ENCODE data around the gene PHF21B.

Gene PHF21B

DNA sequence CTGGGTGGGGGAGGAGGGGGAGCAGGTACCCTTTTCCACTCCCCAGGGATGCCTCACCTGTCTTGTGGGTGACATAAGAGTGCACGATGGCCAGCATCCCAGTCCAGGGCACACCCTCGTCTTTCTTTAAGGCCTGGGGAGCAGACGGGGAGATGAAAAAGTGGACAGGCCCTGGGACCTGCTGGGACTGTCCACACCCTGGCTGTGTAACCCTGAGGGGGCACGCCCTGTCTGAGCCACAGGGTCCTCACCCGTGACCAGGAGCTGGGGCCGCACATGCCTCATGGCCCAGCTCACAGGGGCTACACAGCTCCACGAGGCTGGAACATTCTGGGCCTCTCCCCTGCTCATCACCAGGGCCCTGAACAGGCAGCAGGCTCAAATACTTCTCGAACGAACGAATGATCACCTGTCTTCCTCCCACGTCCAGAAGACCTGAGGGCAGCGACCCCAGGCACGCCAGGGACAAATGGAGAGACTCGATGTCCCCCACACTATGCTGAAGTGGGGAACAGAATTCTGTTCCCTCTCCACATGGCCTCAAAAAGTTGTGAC is 123.9 kb downstream of the PHF21B start:
- TF ChIP-seq, protein P1, sequence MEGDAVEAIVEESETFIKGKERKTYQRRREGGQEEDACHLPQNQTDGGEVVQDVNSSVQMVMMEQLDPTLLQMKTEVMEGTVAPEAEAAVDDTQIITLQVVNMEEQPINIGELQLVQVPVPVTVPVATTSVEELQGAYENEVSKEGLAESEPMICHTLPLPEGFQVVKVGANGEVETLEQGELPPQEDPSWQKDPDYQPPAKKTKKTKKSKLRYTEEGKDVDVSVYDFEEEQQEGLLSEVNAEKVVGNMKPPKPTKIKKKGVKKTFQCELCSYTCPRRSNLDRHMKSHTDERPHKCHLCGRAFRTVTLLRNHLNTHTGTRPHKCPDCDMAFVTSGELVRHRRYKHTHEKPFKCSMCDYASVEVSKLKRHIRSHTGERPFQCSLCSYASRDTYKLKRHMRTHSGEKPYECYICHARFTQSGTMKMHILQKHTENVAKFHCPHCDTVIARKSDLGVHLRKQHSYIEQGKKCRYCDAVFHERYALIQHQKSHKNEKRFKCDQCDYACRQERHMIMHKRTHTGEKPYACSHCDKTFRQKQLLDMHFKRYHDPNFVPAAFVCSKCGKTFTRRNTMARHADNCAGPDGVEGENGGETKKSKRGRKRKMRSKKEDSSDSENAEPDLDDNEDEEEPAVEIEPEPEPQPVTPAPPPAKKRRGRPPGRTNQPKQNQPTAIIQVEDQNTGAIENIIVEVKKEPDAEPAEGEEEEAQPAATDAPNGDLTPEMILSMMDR (IDR thresholded peaks at IDR 0.05; ENCODE audit: control insufficient read depth, insufficient read depth, low read depth, low read length, missing control alignments), result no peak
- H3K4me3 ChIP-seq (ENCODE audit: control insufficient read depth, low read depth, low read length), result no peak overlapping the region
- no peak for DNase-seq (ENCODE audit: low read depth)

- no peak overlapping the region for H3K4me3 ChIP-seq (ENCODE audit: control insufficient read depth, low read depth, low read length)
- TF ChIP-seq, protein P1 (IDR thresholded peaks at IDR 0.05; ENCODE audit: control insufficient read depth, insufficient read depth, low read depth, low read length, missing control alignments), result no peak
- no peak for DNase-seq (ENCODE audit: low read depth)
Measured at GRCh38 chr22:44884968-44885805, 124.6 kb downstream of the PHF21B start.

DNA sequence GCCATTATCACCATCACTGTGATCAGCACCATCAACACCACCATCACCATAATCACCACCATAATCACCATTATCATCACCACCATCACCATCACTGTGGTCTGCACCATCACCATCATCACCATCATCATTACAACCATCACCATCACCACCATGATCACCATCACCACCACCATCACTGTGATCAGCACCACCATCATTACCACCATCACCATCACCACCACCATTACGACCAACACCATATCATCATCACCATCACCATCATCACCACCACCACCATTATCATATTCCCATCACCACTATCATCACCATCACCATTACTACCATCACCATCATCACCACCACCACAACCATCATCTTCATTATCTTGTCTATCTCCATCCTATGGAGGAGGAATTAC is 125.2 kb downstream of the PHF21B start:
- TF ChIP-seq, protein P1 (IDR thresholded peaks at IDR 0.05; ENCODE audit: control insufficient read depth, insufficient read depth, low read depth, low read length, missing control alignments), result no peak
- H3K4me3 ChIP-seq (ENCODE audit: control insufficient read depth, low read depth, low read length), result no peak overlapping the region
- DNase-seq (ENCODE audit: low read depth), result no peak

DNA sequence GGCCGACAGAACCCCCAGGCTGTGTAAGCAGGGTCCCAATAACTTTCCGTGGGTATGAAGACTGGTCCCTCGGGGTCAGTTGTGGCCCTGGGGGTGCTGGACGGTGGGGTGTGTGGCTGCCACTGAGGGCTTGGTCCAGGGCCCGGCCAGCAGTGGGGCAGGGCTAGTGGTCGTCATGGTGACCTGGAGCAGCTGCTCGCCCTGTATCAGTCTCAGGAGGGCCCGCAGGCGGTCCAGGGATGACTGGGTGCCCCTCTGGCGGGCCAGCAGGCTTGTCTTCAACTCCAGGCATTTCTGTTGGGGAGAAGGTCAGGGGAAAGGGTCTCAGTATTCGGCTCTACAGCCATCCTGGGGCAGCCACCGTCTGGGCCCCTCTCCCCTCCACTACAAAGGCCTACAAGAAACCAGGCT is 126.8 kb downstream of the PHF21B start:
- DNase-seq (ENCODE audit: low read depth), result no peak
- no peak overlapping the region for H3K4me3 ChIP-seq (ENCODE audit: control insufficient read depth, low read depth, low read length)
- TF ChIP-seq, protein P1 (IDR thresholded peaks at IDR 0.05; ENCODE audit: control insufficient read depth, insufficient read depth, low read depth, low read length, missing control alignments), result no peak

DNA sequence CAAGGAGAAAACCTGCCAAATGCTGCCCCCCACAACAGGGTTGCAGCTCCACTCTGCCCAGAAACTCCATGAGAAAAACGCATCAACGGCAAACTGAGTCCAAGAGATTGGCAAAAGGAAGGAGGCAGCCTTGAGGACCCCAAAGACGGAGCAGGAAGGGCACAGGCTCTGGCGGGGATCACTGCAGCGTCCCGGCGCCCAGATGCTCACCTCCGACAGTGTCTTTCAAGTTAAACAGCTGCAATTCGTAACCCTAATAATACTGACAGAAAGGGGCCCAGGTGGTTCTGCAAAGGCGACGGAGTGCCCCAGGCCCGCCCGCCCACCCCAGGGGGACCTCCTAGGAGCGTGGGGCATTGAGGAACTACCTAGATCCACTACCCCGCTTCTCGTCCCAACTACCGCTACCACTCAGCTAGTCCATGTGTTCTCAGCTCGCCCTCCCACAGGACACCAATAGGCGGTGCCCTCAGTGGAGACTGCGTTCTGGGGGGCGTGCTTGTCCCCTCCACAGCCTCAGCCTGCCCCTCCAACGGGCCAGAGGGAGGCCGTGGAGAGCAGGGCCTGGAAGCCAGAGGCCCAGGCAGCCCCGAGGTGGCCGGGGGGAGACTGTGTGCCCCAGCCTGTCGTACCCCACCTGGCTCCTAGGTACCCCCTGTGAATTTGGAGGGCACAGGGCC is 127.4 kb downstream of the PHF21B start:
- no peak overlapping the region for H3K4me3 ChIP-seq (ENCODE audit: control insufficient read depth, low read depth, low read length)
- no peak for DNase-seq (ENCODE audit: low read depth)
- TF ChIP-seq, protein P1 (IDR thresholded peaks at IDR 0.05; ENCODE audit: control insufficient read depth, insufficient read depth, low read depth, low read length, missing control alignments), result no peak

DNA sequence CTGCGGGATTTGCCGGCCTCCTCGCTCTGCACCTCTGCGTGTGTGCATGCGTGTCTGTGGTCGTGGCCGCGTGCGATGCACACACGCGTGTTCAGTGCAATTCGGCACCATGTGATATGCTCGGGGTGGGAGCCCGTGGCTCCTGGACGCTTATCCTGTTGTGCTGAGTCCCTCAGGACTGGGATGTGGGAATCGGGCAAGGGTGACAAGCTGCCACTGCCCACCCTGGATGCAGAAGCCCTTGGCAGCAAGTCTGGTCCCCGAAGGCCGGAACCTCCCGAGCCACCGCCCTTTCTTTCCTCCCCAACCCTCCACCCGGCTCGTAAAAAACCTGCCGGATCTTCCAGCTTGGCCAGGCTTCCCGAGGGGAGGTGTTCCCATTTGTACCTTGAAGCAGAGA is 128.2 kb downstream of the PHF21B start:
- TF ChIP-seq, protein P1 (IDR thresholded peaks at IDR 0.05; ENCODE audit: control insufficient read depth, insufficient read depth, low read depth, low read length, missing control alignments), result no peak
- no peak overlapping the region for H3K4me3 ChIP-seq (ENCODE audit: control insufficient read depth, low read depth, low read length)
- no peak for DNase-seq (ENCODE audit: low read depth)
